Superior temporal gyrus (tissue), 1 donor: ENCODE data around the gene TYMP.
"Not testable (repeated sequence)": the region's sequence is repeated elsewhere in the genome, so short reads cannot be mapped to it uniquely, and the experiment has no call there.

Experiments used
- DNase-seq: peaks from one replicate; pipeline ENCODE4 v3.0.0-alpha.2; 2016; ENCODE audit errors: extremely low spot score

TYMP gene

DNA sequence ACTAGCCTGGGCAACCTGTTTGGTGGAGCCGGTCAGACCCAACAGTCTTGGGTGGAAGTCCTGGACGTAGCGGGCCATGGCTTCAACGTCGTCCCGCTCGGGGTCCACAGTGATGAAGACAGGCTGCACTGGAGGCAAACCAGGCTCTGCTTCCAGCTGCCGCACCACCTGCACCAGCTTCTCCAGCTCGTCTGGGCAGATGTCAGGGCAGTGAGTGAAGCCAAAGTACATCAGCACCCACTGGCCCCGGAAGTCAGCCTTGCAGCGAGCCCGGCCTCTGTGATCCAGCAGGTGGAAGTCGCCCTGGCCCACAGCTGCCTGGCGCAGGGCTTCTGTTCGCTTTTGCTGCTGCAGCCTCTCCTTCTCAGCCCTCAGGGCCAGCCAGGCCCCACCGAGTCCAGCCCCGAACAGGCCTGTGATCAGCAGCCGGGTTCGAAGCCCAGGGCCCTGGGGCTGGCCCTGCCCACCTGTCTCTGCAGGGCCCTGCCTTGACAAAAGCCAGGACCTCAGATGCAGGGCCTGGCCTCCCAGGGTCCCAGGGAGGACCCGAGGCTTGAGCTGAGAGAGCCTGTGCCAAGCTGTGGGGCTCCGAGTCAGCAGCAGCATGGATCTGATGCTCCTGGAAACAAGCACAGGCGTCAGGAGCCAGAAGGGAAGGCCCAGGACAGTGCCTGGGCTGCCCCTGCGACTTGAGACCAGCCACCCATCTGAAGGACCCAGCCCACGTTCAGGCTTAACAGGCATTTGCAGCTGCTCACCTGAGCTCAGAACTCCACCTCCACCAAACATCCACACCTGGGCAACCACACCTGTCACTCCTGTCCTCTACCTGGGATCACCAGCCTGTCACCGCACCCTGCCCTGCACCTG lies 5.8 kb downstream of the TYMP start:
- no peak for DNase-seq

DNA sequence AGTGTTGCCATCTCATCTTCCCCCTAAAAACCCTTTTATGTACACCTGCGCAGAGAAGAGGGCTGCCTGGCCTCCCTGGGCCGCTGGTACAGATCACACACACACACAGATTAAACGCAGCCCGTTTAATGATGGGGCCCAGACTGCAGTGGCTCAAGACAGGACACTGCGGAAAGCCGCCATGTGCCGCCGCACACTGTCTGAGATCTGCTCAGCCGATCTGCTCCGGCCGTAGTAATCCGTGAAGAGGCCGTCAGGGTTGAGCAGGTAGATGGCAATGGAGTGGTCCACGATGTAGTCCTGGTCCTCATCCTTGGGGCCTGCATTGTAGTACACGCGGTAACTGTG lies 6.4 kb downstream of the TYMP start:
- DNase-seq: no peak

DNA sequence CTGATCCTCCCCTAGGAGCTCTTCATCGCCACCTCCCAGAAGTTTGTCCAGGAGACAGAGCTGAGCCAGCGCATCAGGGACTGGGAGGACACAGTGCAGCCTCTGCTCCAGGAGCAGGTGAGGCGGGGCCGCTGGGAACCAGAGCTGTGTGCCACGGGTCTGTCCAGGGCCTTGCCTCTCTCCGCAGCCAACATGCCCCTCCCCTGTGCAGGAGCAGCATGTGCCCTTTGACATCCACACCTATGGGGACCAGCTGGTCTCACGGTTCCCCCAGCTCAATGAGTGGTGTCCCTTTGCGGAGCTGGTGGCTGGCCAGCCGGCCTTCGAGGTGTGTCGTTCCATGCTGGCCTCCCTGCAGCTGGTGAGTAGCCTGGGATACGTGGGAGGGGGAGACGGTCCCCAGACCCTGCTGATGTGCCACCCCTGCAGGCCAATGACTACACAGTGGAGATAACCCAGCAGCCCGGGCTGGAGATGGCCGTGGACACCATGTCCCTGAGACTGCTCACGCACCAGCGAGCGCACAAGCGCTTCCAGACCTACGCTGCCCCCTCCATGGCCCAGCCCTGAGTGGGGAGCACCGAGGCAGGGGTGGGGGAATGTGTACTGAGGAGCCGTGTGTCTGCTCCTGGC lies 6.9 kb downstream of the TYMP start:
- no peak for DNase-seq

DNA sequence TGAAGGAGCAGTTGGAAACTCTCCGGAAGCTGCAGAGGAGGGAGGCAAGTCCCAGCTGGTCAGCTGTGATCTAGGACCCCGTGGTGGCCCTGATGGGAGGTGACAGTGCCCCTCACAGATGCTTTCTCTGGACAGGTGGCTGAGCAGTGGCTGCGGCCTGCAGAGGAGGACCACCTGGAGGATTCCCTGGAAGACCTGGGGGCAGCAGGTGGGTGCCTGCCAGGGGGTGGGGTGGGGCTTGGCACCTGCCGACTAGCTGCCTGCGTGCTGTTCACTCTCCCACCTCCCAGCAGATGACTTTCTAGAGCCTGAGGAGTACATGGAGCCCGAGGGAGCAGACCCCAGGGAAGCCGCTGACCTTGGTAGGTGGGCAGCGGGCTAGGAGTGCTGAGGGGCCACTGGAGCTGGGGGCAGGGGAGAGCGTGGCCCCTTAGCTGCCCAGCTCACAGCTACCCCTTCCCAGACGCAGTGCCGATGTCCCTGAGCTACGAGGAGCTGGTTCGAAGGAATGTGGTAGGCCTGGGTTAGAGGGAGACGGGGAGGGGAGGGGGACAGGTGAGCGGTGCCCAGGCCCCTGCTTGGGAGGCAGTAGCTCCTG lies 7.5 kb downstream of the TYMP start:
- no peak for DNase-seq

DNA sequence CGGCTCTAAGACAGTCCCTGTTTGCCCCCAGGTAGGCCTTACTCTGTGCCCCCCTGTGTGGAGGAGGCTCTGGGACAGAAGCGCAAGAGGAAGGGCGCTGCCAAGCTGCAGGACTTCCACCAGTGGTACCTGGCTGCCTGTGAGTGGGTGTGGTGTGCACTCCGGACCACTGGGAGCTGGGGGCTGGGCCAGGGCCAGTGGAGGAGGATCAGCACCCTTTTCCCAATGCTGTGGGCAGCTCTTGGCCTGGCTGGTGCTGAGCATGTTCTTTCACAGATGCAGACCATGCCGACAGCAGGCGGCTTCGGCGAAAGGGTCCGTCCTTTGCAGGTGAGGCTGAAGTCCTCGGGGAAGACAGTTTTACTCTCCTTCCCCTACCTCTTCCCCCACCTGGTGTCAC lies 8.1 kb downstream of the TYMP start:
- DNase-seq: no peak

DNA sequence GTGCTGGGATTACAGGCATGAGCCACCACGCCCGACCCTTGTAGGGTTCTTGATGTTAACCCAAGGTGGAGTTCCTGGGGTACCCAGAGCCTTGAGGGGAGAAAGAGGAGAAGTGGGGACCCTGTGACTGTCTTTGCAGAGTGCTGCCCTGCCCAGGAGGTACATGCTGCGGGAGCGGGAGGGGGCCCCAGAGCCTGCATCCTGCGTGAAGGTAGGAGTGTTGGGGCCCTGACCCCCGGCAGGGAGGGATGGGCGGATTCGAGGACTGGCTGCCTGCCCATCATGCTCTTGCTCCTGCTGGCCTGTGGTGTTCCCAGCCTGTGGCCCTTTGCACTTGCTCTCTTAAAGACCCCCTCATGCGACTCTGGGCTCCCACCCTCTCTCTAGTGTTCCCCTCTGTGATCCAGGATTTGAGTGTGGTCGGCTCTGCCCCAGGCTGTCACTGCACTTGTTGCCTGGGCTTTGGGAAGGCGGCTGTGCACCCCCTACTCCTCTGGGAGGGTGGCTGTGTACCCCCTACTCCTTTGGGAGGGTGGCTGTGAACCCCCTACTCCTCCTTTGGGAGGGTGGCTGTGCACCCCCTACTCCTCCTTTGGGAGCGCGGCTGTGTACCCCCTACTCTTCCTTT lies 8.9 kb downstream of the TYMP start:
- DNase-seq: no peak

DNA sequence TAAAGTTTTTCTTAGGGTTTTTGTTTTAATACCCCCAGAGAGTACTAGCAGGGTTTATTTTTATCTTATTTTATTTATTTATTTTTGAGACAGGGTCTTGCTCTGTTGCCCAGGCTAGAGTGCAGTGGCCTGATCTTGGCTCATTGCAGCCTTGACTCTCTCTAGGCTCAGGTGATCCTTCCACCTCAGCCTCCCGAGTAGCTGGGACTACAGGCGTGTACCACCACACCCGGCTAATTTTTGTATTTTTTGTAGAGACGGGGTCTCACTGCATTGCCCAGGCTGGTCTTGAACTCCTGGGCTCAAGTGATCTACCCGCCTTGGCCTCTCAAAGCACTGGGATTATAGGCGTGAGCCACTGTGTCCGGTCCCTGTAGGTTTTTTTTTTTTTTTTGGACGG lies 9.6 kb downstream of the TYMP start:
- DNase-seq: not testable (repeated sequence)

DNA sequence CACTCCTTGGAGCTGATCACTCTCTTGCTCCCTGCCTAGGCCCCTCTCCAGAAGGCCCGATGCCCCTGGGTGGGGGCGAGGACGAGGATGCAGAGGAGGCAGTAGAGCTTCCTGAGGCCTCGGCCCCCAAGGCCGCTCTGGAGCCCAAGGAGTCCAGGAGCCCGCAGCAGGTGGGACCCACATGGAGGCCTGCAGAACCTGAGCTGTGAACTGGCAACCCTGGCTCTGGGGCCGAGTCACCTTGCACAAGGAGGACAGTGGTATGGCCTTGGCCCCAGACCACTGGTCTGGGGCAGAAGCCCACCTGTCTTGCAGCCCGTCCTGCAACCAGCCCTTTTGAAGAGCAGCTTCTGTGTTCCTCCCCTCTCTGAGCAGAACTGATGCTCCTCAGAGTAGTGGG lies 10.7 kb downstream of the TYMP start:
- no peak for DNase-seq

DNA sequence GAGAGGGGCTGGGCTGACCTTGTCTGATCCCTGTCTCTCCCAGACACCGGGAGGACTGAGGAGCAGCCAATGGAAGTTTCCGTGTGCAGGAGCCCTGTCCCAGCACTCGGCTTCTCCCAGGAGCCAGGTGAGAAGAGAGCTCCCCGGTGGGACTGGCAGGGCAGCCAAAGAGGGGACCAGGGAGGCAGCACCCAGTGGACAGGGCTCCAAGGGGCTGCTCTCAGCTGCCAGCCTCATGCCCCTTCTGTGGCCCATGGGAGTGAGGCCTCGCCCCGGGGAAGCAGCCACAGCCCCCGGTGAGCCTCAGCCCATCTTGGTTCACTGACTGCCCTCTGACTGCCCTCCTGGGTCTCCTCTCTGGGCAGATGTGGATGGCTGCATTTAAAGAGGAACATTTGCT lies 11.2 kb downstream of the TYMP start:
- DNase-seq: no peak

DNA sequence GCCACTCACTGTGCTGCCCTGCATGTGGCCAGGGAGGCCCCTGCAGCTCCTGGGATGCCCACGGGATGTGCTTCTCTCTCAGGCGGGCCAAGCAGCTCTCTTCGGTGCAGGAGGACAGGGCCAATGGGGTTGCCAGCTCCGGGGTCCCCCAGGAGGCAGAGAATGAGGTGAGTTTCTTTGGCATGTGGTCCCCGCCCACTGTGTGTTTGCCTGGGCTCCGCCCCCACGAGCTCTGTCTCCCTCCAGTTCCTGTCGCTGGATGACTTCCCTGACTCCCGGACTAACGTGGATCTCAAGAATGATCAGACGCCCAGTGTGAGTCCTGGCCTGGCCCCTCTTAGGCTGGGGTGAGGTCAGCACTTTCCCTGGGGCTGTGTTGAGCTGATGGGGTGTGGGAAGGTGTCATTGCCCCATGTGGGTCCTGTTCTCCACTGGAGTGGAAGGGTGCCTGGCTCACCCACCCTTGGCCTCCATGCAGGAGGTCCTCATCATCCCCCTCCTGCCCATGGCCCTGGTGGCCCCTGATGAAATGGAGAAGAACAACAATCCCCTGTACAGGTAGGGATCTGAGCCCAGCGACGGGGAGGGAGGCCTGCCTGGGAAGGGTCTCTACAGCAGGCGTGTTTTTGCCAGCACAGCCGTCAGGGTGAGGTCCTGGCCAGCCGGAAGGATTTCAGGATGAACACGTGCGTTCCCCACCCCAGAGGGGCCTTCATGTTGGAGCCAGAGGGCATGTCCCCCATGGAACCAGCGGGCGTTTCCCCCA lies 12.1 kb downstream of the TYMP start:
- no peak for DNase-seq

DNA sequence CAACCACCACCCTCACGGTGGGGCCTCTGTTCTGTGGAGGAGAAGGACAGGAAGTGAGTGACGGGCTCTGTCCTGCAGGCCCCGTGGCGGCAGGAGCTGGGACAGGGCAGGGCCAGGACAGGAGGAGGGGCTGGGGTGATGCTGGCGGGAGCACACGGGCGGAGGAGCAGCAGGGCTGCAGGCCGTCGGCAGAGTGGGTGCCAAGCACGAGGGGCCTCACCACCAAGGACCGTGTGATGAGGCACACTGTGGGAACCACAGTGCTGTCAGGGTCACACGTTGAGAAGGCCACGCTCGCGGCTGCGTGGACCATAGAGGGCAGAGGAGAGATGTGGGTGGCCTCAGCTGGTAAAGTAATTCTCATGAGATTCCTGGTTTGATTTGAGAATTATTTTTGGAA lies 12.9 kb downstream of the TYMP start:
- DNase-seq: no peak

DNA sequence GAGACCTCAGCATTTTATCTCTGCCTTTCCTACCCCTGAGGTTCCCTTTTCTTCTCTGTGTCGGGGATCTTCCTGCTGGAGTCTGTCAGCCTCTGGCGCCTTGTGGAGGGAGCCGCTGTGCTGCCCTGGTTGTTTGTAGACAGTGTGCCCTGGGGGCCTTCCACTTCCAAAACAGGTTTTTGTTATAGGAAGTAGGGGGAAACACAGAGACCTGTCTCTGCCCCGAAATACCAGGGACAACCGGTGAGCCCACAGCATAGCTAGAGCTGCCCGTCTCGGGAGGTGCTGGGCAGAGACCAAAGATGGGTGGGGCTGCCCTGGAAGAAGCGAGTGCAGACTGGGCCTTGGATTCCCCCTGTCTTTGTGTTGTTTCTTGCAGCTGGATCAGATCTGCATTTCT lies 13.7 kb downstream of the TYMP start:
- no peak for DNase-seq

DNA sequence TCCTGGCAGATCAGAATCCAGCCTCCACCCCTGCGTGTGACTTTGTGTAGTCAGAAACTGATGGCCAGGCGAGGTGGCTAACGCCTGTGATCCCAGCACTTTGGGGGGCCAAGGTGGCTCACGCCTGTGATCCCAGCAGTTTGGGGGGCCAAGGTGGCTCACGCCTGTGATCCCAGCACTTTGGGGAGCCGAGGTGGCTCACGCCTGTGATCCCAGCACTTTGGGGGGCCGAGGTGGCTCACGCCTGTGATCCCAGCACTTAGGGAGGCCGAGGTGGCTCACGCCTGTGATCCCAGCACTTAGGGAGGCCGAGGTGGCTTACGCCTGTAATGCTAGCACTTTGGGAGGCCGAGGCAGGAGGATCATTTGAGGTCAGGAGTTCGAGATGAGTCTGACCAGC lies 16.6 kb downstream of the TYMP start:
- no peak for DNase-seq

DNA sequence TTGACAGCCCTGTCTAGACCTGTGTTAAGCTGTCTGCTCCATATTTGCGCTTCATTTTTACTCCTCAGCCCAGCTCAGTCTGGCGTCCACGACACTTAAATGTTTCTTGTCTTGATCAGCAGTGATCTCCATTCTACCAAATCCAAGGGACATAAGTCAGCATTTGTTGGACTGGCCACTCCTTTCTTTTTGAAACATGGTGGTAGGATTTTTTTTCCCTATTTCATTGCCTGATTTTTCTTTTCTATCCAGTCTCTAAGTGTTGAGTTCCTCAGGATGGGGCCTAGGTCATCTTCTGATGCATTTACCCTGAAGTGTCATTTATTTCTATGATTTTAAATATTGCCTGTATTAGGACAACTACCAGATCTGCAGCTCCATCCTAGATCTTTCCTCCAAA lies 20.9 kb downstream of the TYMP start:
- no peak for DNase-seq

DNA sequence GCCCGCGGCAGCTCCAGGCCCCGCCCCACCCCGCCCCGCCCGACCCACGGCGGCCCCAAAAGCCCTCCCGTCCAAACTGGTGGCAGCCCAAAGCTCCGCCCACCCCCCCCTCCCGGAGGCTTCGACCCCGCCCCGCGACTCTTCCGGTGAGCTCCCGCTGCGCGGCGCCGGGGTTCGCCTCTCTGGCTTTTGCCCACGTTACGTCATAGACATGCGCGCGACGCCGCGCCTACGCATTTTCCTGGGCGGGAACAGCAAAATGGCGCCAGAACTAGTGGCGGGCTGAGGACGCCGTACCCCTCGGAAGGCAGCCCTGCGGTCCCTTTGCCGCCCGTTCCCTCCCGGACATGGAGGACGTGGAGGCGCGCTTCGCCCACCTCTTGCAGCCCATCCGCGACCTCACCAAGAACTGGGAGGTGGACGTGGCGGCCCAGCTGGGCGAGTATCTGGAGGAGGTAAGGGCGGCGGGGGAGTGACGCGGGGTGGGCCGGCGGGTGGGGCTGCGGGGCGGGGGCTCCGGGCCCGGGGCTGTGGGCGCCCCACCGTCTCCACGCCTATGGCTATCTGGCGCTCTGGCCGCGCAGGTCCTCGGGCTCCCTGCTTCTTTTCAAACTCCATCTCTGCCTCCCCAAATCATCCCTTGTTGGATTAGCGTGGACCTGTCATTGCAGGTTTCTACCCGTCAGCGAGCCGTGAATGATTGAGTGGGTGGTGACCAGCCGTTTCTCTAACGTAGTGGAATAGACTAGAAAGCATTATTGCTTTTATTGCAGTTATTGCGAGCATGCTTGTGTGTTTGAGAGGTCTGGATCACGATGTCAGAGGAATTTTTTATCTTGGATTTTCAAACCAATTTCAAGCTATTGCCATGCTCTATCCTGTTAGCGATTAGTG lies 21.6 kb downstream of the TYMP start, which contains the start of gene NCAPH2:
NCAPH2 (plus strand) TSS at position 234 of the 894 bp plus-strand sequence; CDS start at position 348, 114 bp downstream.
- DNase-seq: peak; percentile 97

DNA sequence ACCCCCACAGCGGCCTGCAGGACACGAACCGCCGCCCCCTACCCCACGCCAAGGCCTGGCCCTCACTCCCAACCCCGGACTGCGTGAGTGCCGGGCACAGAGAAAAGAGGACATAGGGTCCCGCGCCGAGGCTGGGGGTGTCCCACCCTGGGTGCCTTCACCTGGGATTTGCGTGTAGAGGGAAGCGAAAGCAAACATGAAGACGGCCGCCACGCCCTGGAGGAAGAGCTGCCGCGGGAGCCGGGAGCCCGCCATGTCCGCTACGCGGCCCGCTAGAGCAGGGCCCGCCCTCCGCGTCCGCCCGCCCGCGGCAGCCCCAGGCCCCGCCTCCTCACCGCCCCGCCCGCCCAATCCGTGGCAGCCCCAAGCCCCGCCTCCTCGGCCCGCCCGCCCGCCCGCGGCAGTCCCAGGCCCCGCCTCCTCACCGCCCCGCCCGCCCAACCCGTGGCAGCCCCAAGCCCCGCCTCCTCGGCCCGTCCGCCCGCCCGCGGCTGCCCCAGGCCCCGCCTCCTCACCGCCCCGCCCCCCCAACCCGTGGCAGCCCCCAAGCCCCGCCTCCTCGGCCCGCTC lies 22.3 kb downstream of the TYMP start, which contains the start of gene LMF2:
LMF2 (minus strand) TSS at position 282 of the 570 bp plus-strand sequence; CDS start at position 255, 27 bp downstream.
- DNase-seq: peak; percentile 65

DNA sequence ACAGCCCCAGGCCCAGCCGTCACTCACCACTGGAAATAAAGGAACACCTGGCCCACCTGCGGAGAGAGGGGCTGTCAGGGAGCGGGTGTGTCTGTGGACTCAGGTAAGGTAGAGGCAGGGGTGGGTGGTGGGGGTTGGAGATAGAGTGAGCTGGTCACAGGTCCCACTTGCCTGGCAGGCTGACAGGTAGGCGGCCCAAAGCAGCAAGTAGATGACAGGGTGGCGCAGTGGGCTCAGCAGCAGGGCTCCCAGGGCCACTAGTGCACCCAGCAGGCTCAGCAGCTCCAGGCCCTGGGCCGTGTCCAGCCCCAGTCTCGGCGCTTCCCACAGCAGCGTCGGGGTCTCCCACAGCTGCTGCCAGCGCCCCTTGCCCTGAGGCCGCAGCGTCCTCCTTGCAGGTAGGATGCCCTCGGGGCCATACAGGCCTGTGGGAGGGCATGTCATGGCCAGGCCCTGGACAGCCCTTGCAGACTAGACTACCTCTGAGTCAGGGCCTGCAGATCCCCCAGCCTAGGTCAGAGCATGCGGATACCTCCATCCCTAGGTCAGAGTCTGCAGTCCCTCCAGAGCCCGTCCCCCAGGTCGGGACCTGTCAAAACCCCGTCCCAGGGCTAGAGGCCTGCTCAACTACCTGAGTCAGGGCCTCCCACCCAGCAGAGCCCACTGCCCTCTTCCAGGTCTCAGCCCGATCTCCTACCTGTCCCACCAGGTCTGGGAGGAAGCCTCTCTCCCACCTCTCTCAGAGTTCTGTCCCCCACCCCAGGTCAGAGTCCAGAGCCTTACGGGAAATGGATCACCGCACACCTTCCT lies 23.0 kb downstream of the TYMP start:
- no peak for DNase-seq

DNA sequence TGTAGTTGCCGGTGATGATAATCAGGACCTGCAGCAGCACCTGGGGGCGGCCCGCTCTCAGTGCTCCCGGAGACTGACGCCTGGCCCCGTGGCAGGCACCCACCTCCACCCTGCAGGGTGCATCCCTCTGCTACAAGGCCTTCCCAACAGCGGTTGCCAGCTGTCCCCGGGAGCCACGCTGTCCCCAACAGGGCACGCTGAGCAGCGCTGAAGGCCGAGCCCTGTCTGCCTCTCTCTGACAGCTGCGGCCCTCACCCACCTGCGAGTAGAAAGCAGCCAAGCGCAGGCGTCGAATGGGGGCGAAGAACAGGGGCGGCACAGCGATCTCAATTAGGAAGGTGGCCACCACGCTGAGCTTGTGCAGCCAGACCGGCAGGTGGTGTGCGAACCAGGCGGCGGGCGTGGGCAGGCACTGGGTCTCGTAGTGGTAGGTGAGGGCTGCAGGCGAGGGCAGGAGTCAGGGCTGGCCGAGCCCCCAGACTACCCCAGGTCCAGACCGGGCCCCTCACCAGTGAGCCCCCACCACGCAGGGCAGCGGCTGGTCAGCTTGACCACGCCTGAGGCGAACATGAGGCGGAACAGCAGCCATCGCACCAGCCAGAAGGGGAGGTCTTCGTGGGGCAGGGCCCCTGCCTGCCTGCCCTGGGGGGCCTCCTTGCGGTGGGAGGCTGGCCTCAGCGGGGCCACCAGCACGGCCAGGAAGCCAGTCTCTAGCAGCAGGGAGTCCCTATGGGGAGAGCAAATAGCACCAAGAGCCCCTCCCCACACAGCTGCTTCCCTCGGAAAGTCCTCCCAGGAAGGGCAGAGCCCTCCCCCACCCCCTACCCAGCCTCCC lies 23.8 kb downstream of the TYMP start:
- DNase-seq: no peak
